ENCODE data around the gene CCNT2.

- TF ChIP-seq CTCF (IDR thresholded peaks at IDR 0.05; ENCODE audit: low read depth, low read length) (no peak), POLR2A (IDR thresholded peaks at IDR 0.05; ENCODE audit: extremely low read depth, insufficient read length) (no peak), MYC (IDR thresholded peaks at IDR 0.05; ENCODE audit: low read depth, low read length) (no peak), MAX (IDR thresholded peaks at IDR 0.05; ENCODE audit: low read depth, low read length) (no peak)
These were observed 6.3 kb downstream of the CCNT2 start for GRCh38 chr2:134924912-134925311.
